IPS-18a (cell line): ENCODE measurements around the gene NRXN3.
A peak's percentile ranks its signal among the peaks of the same experiment; 100 is the strongest.

ENCODE experiments used
- H3K27ac ChIP-seq: one replicate; pipeline ENCODE4 v1.5.1; 2013; ENCODE audit warnings: low read length
- H3K27me3 ChIP-seq: one replicate; pipeline ENCODE4 v1.6.1; 2013; ENCODE audit warnings: mild to moderate bottlenecking, low read length; ENCODE audit not compliant: control insufficient read depth, insufficient read depth
- H3K36me3 ChIP-seq: one replicate; pipeline ENCODE4 v1.6.1; 2013; ENCODE audit warnings: low read depth, low read length; ENCODE audit not compliant: control insufficient read depth
- H3K4me1 ChIP-seq: one replicate; pipeline ENCODE4 v1.6.1; 2013; ENCODE audit warnings: low read depth, low read length; ENCODE audit not compliant: control insufficient read depth
- H3K4me3 ChIP-seq: one replicate; pipeline ENCODE4 v1.5.1; 2013; ENCODE audit warnings: low read length
- H3K9ac ChIP-seq: one replicate; pipeline ENCODE4 v1.6.1; 2013; ENCODE audit warnings: mild to moderate bottlenecking, low read length, moderate library complexity
- H3K9me3 ChIP-seq: one replicate; pipeline ENCODE4 v1.6.1; 2013; ENCODE audit warnings: low read depth, low read length; ENCODE audit not compliant: control insufficient read depth

NRXN3 gene

DNA sequence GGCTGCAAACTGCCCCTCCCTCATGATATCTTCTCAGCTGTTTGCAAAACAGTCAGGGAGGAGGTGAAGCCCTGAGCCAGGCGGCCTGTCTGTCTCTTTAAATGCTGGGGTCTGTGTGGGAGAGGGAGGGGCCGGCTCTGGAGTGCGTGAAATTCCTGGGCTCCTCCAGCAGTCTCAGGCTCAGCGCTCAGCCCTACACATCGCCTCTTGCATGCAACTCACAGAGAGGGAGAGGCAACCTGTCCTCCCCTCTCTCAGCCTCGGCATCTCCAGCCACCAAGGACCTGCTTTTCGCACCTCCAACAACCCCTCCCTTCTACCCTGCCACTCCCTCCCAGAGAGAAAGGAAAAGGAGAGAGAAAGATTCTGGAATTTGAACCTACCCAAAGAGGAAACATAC, at the start of gene NRXN3:
Gene NRXN3, plus strand, starts transcription at position 171 of the 400 bp plus-strand sequence. CDS start 72,721 bp downstream, outside the sequence.
- no peaks in the 10 kb centered on the region for H3K36me3 ChIP-seq
- no peaks in the 10 kb centered on the region for H3K27me3 ChIP-seq
- no peak within 1 kb of the TSS for H3K27ac ChIP-seq
- peak within 1 kb of the TSS; percentile 61 for H3K4me3 ChIP-seq
- H3K9ac ChIP-seq, result peak within 1 kb of the TSS; percentile 25
- H3K4me1 ChIP-seq, result peaks cover 15% of the 10 kb centered on the region
- H3K9me3 ChIP-seq, result no peaks in the 10 kb centered on the region

DNA sequence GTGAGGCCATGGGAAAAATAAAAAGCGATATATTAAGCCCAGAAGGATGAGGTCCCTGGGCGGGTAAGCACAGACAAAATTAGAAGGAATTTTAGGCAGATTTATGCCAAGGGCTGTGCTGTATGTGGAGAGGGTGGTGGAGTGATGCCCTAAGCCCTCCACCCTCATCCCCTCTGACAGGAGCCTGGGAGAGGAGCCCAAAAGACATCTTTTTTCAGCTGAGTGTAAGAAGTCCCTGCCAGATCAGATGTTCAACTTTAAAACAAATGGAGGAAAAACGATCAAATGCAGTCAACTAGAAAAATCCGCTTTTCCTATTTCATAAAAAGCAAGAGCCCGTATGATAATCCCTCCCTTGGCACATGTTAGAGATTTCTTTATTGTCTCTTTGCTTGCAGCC, 47.7 kb upstream of the NRXN3 start:
- no peaks in the 10 kb centered on the region for H3K9me3 ChIP-seq
- H3K36me3 ChIP-seq, result no peaks in the 10 kb centered on the region
- H3K27ac ChIP-seq, result no peak overlapping the region
- H3K4me3 ChIP-seq, result no peak overlapping the region
- peaks cover 11% of the 10 kb centered on the region for H3K4me1 ChIP-seq
- H3K9ac ChIP-seq, result no peak overlapping the region
- H3K27me3 ChIP-seq, result no peaks in the 10 kb centered on the region

GRCh38 chr14:78123650-78124253, 46.4 kb upstream of the NRXN3 start:
- no peak overlapping the region for H3K4me3 ChIP-seq
- H3K36me3 ChIP-seq, result no peaks in the 10 kb centered on the region
- peaks cover 11% of the 10 kb centered on the region for H3K4me1 ChIP-seq
- no peaks in the 10 kb centered on the region for H3K9me3 ChIP-seq
- no peak overlapping the region for H3K9ac ChIP-seq
- no peak overlapping the region for H3K27ac ChIP-seq
- H3K27me3 ChIP-seq, result no peaks in the 10 kb centered on the region

GRCh38 chr14:78127961-78128360, 42.2 kb upstream of the NRXN3 start:
- Histone ChIP-seq H3K27me3 (no peaks in the 10 kb centered on the region), H3K4me1 (peaks cover 10% of the 10 kb centered on the region), H3K4me3 (no peak overlapping the region), H3K36me3 (no peaks in the 10 kb centered on the region), H3K9me3 (no peaks in the 10 kb centered on the region), H3K9ac (no peak overlapping the region), H3K27ac (no peak overlapping the region)

GRCh38 chr14:78129375-78129774, 40.8 kb upstream of the NRXN3 start:
- H3K9me3 ChIP-seq, result no peaks in the 10 kb centered on the region
- no peaks in the 10 kb centered on the region for H3K27me3 ChIP-seq
- no peak overlapping the region for H3K4me3 ChIP-seq
- no peak overlapping the region for H3K9ac ChIP-seq
- peaks cover 4% of the 10 kb centered on the region for H3K4me1 ChIP-seq
- no peaks in the 10 kb centered on the region for H3K36me3 ChIP-seq
- H3K27ac ChIP-seq, result no peak overlapping the region

- Histone ChIP-seq H3K27ac (no peak overlapping the region), H3K4me1 (peaks cover 4% of the 10 kb centered on the region), H3K9me3 (no peaks in the 10 kb centered on the region), H3K4me3 (no peak overlapping the region), H3K36me3 (no peaks in the 10 kb centered on the region), H3K9ac (no peak overlapping the region), H3K27me3 (no peaks in the 10 kb centered on the region)
Measured at GRCh38 chr14:78130356-78130755, 39.8 kb upstream of the NRXN3 start.

- Histone ChIP-seq H3K4me3 (no peak overlapping the region), H3K9ac (no peak overlapping the region), H3K27me3 (no peaks in the 10 kb centered on the region), H3K27ac (no peak overlapping the region), H3K4me1 (peaks cover 4% of the 10 kb centered on the region), H3K9me3 (no peaks in the 10 kb centered on the region), H3K36me3 (no peaks in the 10 kb centered on the region)
Measured at GRCh38 chr14:78131201-78131600, 39.0 kb upstream of the NRXN3 start.

DNA sequence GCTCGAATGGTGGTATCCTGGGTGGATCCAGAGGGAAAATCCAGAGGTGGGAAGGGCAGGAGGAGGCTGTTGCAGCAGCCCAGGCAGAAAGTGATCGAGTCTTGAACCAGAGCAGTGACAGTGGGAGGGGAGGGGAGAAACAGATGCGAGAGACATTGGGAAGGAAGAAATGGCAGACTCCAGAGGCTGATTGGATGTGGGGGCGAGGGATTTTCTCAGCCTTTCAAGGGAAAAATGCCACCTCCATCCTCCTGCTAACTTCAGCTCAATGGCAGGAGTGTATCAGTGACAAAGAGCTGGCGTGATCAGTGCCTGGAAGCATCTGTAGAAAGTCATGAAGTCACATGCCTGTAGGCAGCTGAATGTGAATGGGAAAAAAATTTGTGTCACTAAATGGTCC, 38.6 kb upstream of the NRXN3 start:
- H3K4me3 ChIP-seq, result no peak overlapping the region
- H3K9me3 ChIP-seq, result no peaks in the 10 kb centered on the region
- H3K9ac ChIP-seq, result no peak overlapping the region
- no peaks in the 10 kb centered on the region for H3K36me3 ChIP-seq
- H3K27me3 ChIP-seq, result no peaks in the 10 kb centered on the region
- H3K4me1 ChIP-seq, result peaks cover 4% of the 10 kb centered on the region
- H3K27ac ChIP-seq, result no peak overlapping the region

- Histone ChIP-seq H3K27ac (no peak overlapping the region), H3K36me3 (no peaks in the 10 kb centered on the region), H3K4me3 (no peak overlapping the region)
Measured at GRCh38 chr14:78135450-78135891, 34.7 kb upstream of the NRXN3 start.

GRCh38 chr14:78136695-78137094, 33.5 kb upstream of the NRXN3 start:
- Histone ChIP-seq H3K36me3 (no peaks in the 10 kb centered on the region), H3K9ac (no peak overlapping the region), H3K27ac (no peak overlapping the region), H3K27me3 (no peaks in the 10 kb centered on the region), H3K4me3 (no peak overlapping the region), H3K9me3 (no peaks in the 10 kb centered on the region), H3K4me1 (no peaks in the 10 kb centered on the region)

More at GRCh38 chr14:78135450-78135891, 34.7 kb upstream of the NRXN3 start:
- H3K27me3 ChIP-seq, result no peaks in the 10 kb centered on the region
- no peak overlapping the region for H3K9ac ChIP-seq
- no peaks in the 10 kb centered on the region for H3K4me1 ChIP-seq
- H3K9me3 ChIP-seq, result no peaks in the 10 kb centered on the region

DNA sequence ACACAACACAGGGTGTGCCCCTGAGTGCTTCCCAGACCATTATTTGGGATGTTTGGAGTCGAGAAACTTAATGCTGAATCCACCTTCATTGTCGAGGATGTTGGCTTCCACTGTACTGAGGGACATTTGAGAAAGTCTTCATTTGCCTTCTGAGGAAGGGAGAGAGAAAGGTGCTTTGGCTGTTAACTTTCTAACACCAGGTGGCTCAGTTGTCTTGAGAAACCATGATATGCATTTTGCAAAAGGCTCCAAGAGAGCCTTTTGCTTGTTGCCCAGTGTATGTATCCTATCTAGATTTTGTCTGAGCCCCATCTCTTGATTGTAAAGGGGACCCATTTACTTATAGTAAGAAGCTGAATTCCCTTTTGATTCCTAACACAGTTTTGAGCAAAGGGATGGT, 28.6 kb upstream of the NRXN3 start:
- Histone ChIP-seq H3K9ac (no peak overlapping the region), H3K36me3 (no peaks in the 10 kb centered on the region), H3K27me3 (no peaks in the 10 kb centered on the region), H3K4me1 (no peaks in the 10 kb centered on the region), H3K4me3 (no peak overlapping the region), H3K9me3 (no peaks in the 10 kb centered on the region), H3K27ac (no peak overlapping the region)

DNA sequence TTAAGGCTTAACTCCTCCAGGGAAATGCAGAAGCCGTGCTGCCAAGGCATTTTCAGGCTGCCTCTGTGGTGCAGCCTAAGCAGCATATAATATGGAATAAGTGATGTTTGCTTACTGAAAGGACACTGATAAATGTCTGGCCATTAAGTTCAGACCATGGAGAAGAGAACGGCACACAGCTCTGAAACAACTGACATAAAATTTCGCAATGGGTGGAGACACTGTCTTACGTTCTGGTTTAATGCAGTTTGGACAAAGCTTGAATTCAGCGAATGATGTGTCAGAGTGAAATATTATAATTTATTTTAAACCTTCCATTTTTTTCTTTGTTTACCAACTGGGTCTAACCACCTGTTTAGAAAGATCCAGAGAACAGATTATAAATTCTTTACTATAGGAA, 27.2 kb upstream of the NRXN3 start:
- no peak overlapping the region for H3K4me3 ChIP-seq
- H3K9ac ChIP-seq, result no peak overlapping the region
- H3K9me3 ChIP-seq, result no peaks in the 10 kb centered on the region
- no peak overlapping the region for H3K27ac ChIP-seq
- no peaks in the 10 kb centered on the region for H3K27me3 ChIP-seq
- no peaks in the 10 kb centered on the region for H3K36me3 ChIP-seq
- no peaks in the 10 kb centered on the region for H3K4me1 ChIP-seq
